HG02840 (cell line): ENCODE results near the gene HES3.

Experiments used
- ATAC-seq: cut with Tn5 transposase; IDR thresholded peaks from one replicate; pipeline ENCODE4 v1.9.1; 2021; ENCODE audit warnings: mild to moderate bottlenecking, moderate library complexity, moderate number of reproducible peaks; ENCODE audit not compliant: unreplicated experiment, low FRiP score

Gene HES3

DNA sequence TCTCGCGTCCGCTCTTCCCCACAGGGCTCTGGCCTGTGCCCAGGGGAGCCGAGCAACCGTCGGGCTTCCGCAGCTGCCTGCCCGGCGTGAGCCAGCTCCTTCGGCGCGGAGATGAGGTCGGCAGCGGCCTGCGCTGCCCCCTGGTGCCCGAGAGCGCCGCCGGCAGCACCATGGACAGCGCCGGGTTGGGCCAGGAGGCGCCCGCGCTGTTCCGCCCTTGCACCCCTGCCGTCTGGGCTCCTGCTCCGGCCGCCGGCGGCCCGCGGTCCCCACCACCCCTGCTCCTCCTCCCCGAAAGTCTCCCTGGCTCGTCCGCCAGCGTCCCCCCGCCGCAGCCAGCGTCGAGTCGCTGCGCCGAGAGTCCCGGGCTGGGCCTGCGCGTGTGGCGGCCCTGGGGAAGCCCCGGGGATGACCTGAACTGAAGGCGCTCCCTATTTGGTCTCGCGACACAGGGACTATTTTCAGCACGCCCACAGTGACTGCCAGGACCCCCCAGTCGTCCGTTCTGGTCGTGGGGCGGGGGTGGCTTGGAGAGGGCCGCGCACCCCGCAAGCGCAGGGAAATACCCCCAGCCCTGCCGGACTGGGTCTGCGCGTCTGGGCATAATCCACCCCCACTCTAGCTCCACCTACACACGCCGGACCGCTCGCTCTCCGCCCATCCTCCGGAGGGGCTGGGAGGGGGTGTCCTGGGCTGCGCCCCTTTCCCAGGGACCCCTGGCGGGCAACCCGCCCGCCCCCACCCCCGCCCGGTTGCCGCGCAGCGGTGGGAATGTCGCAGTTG lies 1.3 kb downstream of the HES3 start:
- no peak for ATAC-seq

DNA sequence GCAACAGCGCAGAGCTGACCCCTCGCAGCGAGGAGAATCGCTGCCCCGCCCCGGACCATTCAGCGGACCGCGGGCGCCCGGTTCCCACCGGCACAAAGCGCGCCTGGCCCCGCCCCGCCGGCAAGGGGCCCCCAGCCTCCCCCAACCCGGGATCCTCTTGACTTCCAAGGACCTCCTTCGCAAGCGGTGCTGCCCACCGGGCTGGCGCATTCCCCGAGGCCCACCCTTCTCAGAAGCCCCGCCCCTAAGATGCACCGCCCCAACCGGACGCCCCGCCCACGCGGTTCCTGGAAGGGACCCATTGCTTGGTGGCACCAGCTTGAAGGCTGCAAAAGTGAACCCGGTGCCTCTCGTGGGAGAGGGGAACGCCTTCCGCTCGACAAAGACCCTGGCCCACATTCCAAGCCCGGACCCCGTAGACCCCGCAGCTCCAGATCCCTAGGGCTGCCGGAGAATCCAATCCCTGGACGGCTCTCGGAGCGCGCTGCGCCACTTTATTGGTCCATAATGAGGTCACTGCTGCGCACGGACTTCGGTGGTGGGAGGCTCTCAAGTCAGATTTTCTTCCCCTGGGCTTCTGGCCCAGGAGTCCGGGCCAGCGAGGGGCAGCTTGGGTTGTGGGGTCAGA lies 2.0 kb downstream of the HES3 start:
- no peak for ATAC-seq

DNA sequence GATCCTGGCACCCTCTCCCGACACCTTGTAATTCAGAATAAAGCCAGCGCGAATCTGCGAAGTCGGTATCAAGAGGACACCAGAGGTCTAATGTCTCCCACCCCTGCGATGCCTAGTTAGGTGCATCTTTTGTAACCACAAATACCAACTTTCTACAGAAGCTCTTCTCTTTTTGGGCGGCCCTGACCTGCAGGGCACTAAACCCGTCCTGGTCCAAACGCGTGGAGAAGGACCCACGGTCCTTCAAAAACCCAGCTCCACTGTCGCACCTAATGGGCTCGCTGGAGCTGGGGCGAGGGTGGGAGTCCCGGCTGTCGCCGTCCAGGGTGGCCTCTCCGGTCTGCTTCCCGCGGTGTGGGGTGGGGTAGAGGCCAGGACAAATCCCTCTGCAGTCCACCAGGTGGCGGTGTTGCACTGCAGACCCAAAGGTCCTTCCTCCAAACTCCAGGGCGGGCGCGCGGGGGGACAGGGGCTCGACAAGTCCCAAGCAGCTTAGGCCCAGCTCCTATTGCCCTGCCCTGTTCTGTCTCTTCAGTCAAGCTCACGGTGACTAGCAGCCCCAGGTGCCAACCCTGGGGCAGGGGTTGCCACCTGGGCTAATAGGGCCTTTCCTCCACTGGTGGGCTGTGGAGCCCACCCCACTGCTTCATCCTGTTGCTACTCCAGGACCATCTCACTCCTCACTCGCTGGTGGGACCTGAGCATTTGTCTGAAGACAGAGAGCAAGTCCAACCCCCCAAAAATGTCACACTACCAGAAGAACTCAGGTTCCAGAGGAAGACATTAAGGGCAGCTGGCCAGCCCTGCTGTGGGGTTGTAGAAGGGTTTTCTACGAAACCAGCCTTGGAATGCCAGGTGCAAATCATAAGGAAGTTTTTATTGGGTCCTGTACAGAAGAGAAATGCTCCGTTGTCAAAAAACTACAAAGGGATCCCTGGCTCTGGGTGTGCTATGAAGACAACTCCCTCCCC lies 2.8 kb downstream of the HES3 start:
- ATAC-seq: no peak

DNA sequence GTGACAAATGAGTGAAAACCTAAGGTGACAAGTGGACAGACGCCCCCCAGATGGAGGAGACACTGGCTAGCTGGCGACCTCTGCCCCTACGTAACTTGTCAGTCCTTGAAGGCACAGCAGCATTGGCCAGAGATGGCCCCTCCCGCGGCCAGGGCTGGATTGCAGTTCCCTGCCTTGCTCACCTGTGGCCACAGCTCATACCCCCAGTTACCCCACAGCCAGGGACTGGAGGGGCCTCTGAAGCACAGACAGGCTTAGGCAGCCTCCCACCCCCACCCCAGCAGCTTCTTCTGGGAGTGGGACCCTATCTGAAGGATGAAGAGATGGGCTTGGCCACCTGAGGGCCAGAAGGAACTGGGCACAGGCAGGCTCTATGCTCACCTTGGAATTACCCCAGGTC lies 3.7 kb downstream of the HES3 start:
- no peak for ATAC-seq

DNA sequence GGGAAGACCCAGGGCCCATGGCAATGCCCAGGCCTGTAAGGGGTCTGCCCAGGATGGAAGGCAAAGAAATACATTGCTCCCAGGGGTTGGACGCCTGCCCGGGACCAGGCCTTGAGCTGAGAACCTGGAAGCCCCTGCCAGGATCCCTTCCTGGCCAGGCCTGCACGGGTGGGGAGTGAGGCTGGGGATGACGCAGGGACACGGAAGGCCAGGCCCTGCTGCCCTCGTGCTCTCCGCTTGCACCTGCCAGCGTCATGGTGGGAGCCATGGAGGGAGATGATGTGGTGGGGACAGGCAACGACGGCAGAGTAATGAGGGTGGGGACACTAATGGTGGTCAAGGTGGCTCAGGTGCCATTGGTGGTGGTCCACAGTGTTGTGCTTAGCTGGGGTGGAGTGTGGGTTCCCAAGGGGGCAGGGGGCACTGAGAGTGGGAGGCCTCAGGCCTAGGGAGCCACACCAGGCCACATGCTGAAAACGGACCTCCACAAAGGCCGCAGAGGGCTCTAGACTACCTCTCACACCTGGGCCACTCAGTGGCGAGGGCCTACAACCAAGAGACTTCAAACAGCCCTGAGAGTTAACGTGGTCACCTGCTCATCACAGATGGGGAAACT lies 4.3 kb downstream of the HES3 start:
- no peak for ATAC-seq

DNA sequence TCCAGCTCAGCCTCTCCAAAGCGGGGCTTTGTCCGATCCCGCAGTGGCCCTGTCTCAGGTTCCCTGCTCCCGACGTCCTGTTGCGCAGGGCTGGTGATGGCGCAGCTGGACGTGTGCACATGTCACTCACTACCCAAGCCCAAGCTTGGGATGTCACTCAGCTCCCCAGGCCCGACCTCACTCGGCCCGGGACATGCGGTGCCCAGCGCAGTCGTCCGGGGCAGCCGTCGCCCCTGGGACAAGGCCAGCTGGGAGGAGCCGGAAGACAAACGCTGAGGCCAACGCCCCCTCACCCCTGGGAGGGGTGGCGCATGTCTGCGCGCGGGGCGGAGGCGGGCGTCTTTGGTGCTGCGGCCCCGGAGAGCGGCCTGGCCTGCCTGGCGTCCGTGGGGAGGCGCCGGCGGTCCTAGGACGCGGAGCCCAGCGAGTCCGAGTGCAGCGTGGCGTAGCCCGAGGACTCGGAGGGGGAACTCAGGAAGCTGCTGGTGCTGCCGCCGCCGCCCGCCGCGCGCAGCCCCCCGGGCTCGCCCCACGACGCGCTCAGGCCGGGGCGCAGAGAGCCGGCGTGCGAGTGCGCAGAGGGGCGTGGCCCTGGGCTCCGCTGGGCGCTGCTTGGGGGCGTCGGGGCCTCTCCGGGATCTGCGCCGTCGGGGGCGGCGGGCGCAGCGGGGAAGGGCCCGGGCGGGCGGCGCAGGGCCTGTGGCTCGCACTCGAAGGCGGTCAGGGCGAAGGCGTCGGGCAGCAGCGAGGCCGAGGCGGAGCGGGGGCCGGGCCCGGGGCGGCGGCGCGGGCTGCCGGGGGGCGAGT lies 5.2 kb downstream of the HES3 start:
- ATAC-seq: no peak

DNA sequence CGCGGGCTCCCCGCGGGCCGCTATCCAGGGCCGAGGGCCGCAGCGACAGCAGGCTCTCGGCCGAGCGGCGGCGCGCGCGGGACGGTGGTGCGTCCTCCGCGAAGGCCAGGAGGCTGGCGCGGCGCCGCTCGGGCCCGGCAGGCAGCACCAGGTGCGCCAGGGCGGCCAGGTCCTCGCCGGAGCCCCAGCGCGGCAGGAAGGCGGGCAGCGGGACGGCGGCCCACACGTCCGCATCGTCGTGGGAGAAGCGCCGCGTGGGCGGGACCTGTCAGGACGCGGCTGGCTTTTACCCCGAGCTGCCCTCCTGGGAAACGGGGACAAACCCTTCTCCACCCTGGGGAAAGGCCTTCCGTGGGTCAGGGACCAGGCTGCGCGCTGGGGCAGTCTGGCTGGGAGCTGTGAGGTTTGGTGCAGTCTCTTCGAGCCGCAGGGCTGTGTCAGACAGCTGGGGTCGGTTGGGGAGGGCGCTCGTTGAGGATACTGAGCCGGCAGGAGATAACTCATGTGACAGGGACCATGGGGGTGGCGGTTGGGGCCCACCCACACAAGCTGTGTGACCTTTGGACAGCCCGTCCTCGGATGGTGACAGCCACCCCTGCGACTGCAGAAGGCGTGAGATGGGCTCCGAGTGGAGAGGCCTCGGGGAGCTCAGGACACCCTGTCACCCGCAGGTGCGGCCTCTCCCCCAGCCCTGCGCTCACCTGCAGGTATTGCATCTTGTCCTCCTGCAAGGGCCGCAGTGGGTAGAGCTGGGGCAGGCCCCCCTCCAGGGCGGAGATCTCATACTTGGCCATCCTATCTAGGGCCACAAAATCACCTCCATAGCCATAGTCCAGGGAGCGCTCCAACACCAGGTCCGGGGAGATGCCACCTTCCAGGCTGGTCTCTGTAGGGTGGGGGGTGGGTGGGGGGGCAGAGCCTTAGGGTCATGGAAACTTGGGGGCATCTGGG lies 6.0 kb downstream of the HES3 start:
- ATAC-seq: no peak

DNA sequence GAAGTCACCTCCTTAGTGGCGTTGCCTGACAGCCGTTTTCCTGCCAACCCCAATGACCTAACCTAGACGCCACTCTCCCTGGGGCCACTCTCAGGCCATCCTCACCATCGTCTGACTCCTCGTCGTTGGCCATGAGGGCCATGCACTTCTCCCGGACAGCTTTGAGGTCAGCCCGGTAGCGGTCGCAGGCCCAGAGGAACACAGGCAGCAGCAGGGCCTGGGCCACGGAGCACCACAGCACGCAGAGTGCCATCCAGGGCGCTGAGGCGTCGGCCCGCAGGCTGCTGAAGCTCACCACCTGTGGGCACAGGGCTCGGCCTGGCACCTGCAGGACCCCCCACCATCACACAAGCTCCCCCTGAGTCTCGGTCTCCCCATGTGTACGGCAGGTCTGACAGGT lies 7.3 kb downstream of the HES3 start:
- no peak for ATAC-seq

DNA sequence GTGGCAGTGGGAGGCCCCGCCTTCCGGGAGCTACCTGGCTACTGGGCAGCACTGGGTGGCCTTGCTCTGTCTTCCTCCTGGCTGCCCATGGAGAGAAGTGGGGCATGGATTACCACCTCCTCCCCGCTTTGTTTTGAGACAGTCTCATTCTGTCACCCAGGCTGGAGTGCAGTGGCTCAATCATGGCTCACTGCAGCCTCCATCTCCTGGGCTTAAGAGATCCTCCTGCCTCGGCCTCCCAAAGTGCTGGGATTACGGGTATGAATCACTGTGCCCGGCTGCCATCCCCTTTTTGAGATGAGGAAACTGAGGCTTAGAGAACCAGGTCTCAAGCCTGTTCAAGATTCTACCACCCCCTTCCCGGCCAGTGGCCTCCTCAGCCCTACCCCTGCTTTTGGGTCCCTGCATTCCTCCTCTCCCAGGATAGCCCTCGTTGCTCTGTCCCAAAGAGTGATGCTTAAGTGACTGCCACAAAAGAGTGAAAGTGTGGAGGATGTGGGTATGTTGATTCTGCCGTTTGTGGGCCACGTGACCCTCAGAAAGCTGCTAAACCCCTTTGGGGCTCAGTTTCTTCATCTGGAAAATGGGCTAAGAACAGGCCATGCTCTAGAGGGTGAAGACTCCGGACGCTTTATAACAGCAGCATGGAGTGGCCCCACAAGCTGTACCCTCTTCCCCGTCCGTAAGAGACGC lies 7.8 kb downstream of the HES3 start:
- ATAC-seq: no peak

DNA sequence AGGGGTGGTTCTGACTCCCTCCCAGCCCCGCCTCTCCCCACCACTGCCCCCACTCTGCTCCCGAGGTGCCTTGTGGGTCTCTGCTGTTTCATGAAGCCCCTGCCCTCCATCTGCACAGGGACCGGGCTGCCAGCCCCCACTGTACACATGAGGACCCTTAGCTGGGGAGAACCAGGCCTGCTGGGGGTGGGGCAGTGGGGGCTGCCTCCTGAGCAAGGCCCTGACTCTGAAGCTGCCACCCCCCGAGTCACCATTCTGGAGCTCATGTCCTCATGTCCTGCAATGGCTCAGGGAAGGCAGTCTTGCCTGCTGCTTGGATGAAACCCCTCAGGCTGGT lies 8.4 kb downstream of the HES3 start:
- ATAC-seq: no peak

DNA sequence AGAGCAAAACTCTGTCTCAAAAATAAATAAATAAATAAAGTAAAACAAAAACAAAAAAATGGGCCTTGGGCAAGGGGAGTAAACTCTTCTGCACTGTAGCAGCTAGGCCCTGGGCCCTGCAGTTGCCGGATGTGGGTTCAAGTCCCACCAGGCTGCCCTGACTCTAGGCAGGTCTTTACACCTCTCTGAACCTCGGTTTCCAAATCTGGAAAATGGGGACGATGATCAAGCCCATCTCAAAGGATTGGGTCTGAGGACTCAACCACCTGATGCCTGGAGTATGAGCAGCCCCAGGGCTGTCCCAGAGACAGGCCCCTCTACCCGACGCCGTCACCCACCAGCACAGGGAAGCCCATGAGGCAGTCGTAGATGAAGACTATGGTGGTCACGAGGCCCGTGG lies 9.4 kb downstream of the HES3 start:
- no peak for ATAC-seq

DNA sequence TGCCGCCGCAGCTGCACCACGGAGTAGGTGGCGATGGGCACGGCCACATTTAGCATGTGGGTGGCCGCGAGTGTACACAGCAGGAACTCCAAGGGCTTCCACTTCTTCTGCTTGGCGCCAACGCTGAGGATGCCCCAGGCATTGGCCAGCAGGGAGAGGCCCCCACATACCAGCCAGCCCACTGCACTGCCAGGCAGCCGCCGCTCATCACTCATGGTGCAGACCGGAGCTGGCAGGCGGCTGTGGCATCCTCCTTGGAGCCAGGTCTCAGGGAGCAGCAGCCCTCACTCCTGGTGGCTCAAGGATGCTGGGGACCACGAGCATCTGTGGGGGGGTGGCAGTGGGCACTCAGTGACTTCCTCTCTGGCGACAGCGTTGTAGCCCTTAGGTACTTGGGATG lies 10.7 kb downstream of the HES3 start:
- no peak for ATAC-seq

DNA sequence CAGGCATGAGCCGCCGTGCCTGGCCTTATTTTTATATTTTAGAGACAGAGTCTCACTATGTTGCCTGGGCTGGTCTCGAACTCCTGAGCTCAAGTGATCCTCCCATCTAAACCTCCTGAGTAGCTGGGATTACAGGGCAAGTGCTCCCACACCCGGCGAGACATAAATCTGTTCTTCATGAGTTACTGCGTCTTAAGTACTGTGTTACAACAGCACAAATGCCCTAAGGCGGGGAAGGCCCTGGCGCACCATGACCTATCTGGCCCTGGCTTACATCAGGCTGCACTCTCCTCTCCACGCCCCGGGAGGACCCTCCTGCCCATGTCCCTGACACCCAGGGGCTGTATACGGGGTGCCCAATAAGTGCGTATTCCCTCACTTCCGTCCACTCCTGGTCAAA lies 12.7 kb downstream of the HES3 start:
- ATAC-seq: no peak

DNA sequence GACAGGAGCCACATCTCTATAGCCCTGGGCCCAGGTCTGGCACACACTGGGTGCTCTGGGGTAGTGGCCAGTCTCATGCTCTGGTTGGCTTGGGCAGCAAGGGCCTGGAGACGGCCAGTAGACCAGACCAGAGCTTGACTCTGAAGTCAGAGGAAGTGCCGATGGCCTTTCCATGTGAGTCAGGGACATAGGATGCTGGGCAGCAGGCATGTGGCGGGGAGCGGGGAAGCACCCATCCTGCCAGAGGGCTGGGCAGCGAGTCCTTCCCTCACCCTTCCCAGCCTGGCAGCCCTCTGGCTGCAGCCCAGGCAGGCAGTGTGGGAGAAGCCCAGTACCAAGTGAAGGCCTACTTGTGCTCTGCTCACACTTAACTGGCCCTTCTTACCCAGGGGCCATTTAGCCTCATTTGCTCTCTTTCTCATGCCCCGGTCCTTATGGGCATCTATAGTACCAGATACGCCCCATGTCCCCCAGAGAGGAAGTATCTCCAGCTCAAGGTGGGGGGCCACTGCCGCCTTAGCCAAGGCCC lies 13.6 kb downstream of the HES3 start:
- no peak for ATAC-seq

DNA sequence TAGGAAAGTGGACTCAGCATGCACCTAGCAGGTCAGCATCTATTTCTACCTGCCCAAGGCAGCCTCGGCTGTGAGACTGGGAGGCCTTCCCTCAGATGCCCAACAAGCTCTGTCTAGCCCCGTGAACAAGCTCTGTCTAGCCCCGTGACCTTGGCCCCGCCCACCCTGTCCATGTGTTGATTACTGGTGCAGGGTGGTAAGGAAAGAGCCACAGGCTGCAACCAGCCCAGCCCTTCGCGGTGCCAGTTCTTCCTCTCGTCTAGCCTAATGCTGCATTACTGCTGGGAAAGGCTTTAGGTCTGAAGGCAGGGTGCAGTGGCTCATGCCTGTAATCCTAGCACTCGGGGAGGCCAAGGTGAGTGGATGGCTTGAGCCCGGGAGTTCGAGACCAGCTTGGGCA lies 14.7 kb downstream of the HES3 start:
- no peak for ATAC-seq

DNA sequence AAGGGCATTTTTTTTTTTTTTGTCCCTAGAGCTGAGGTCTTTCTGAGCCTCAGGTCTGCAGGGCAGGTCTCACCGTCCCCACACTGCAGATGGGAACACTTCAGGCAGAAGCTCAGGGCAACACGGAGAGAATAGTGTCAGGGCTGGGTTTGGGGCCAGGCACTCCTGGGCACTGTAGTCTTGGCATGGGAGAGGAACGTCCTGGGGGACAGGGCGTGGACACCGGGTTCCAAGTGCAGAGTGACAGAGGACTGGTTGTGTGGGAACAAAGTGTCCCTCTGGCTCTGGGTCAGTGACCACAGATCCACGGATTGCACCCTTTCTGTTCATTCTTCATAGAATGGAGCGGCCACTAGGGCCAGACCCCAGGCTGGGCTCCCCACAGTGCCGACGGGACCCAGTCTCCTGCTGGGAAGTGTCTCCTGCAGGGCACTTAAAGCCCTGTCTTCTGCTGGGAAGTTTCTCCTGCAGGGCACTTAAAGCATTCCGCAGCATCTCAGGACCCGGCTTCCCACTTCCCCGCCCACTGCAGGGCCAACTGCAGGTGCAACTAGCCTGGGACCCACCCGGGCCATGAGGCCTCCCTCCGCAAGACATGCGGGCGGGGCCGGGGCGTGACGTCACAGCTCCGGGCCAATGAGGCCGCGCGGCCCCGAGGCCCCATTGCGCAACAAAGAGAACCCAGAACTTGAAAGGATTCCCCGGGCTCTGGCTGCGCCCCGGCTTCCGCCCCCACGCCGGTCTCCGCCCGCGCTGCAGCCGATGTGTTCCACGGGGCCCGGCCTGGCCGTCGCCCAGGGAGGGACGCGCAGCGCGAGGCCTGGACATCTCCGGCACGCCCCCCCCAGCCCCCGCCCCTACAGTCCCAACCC lies 15.7 kb downstream of the HES3 start:
- no peak for ATAC-seq

DNA sequence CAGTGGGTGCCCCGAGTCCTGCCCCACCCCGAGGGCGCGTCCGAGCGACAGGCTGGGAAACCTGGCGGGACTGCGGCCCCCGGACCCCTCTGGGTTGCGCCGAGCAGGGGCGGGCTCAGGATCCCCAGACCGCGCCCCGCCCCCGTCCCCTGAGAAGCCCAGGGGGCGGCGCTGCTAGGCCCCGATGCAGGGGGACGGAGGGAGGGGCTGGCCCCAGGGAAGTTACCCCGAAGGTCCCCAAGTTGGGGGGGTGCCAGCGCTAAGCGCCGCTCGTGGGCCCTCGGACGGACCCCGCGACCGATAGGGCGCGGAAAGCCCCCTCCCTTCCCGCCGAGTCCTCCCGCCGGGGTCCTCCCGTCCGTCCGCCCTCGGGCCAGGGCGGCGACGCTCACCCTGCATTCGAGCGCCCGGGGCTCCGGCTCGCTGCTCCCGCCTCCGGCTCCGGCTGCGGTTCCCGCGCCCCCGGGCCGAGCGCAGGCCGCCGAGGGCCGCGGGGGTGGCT lies 16.5 kb downstream of the HES3 start:
- no peak for ATAC-seq
